ENCODE measurements around the gene SUCO.
"Not testable (repeated sequence)": the region's sequence is repeated elsewhere in the genome, so short reads cannot be mapped to it uniquely, and the experiment has no call there.

Gene SUCO

GRCh38 chr1:172488393-172488792 lies 44.6 kb upstream of the SUCO start:
- TF ChIP-seq CTCF (IDR thresholded peaks at IDR 0.05; ENCODE audit: borderline replicate concordance, control extremely low read depth, extremely low read depth, insufficient read depth, missing control alignments): no peak
- in situ Hi-C loops (cut with MboI; ENCODE audit: low sequenced_read_pairs, unreplicated experiment): no loop called here
- no peak for DNase-seq (ENCODE audit: low spot score)

GRCh38 chr1:172489847-172490246 lies 43.1 kb upstream of the SUCO start:
- in situ Hi-C loops (cut with MboI; ENCODE audit: low sequenced_read_pairs, unreplicated experiment): no loop called here
- no peak for TF ChIP-seq CTCF (IDR thresholded peaks at IDR 0.05; ENCODE audit: borderline replicate concordance, control extremely low read depth, extremely low read depth, insufficient read depth, missing control alignments)
- no peak for DNase-seq (ENCODE audit: low spot score)

DNA sequence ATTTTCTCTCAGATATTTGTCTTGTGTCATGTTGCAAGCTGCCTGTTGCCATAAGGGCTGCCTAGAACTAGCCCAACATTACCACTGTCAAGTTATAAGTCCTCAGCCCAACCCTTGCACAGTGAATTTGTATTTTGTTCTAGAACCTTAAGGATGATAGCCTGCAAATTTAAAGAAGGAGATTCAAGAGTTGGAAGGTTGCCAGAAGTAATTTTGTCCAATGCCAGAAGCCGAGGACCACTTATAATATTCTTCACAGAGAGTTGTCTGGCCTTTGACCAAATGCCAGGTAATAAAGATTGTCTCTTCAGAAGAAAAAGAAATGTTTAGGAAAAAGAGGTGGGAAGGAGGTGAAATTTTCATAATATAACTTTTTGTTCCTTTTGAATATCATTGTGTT lies 40.5 kb upstream of the SUCO start:
- TF ChIP-seq CTCF (IDR thresholded peaks at IDR 0.05; ENCODE audit: borderline replicate concordance, control extremely low read depth, extremely low read depth, insufficient read depth, missing control alignments): no peak
- in situ Hi-C loops (cut with MboI; ENCODE audit: low sequenced_read_pairs, unreplicated experiment): no loop called here
- DNase-seq (ENCODE audit: low spot score): no peak

GRCh38 chr1:172494166-172494565 lies 38.8 kb upstream of the SUCO start:
- no peak for DNase-seq (ENCODE audit: low spot score)
- TF ChIP-seq CTCF (IDR thresholded peaks at IDR 0.05; ENCODE audit: borderline replicate concordance, control extremely low read depth, extremely low read depth, insufficient read depth, missing control alignments): no peak
- in situ Hi-C loops (cut with MboI; ENCODE audit: low sequenced_read_pairs, unreplicated experiment): no loop called here

GRCh38 chr1:172496127-172496526 lies 36.8 kb upstream of the SUCO start:
- DNase-seq (ENCODE audit: low spot score); in situ Hi-C loops (cut with MboI; ENCODE audit: low sequenced_read_pairs, unreplicated experiment): not testable (repeated sequence)

DNA sequence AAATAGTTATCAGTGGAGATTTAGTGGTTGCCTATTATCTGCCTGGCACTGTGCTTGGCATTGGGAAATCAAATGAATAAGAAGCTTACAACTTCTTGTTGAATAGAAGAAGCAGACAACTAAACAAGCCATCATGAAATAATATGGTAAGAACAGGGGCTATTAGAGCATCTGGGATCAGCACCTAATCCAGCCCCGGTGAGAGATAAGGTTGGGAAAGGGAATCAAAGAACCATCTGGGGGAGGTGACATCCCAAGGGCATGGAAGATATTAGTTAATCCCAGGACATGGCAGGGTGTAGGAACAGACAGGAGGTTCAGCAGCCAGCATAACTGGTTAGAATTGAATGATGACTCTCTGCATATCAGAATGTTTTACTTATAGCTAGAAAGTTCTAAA lies 36.3 kb upstream of the SUCO start:
- no peak for TF ChIP-seq CTCF (IDR thresholded peaks at IDR 0.05; ENCODE audit: borderline replicate concordance, control extremely low read depth, extremely low read depth, insufficient read depth, missing control alignments)
- in situ Hi-C loops (cut with MboI; ENCODE audit: low sequenced_read_pairs, unreplicated experiment): no loop called here

GRCh38 chr1:172497230-172497629 lies 35.7 kb upstream of the SUCO start:
- in situ Hi-C loops (cut with MboI; ENCODE audit: low sequenced_read_pairs, unreplicated experiment): no loop called here
- no peak for DNase-seq (ENCODE audit: low spot score)
- no peak for TF ChIP-seq CTCF (IDR thresholded peaks at IDR 0.05; ENCODE audit: borderline replicate concordance, control extremely low read depth, extremely low read depth, insufficient read depth, missing control alignments)

More for the DNA sequence above, 36.3 kb upstream of the SUCO start:
- DNase-seq (ENCODE audit: low spot score): no peak
